Adrenal gland (tissue), 5 donors: Measurements from ENCODE around the gene TDG.

ENCODE experiments used
- CTCF ChIP-seq, 6 experiments: fragments of 450-650 bp in 4 of 6; fragments of 200-600 bp in 2 of 6; sonication (generic) in 1 of 6; IDR thresholded peaks; 1 replicate in 5 of 6; 2 replicates in 1 of 6; pipeline versions ENCODE4 v1.5.1 to v1.8.0; 2016 to 2021; ENCODE audit warnings: antibody characterized with exemption in 6 of 6, mild to moderate bottlenecking in 2 of 6, moderate library complexity in 1 of 6
- POLR2A ChIP-seq, 2 donors: fragments of 450-650 bp; IDR thresholded peaks; one replicate each; pipeline ENCODE4 v1.6.1; 2017; ENCODE audit warnings: antibody characterized with exemption in 2 of 2, mild to moderate bottlenecking in 2 of 2, moderate library complexity in 1 of 2
- donor health status: DM: no; HTN: no; CAD: no.

GRCh38 chr12:103960616-103961227 lies 5.0 kb upstream of the TDG start:
- TF ChIP-seq POLR2A (IDR thresholded peaks at IDR 0.05) (no peak), CTCF (IDR thresholded peaks at IDR 0.05) (no peak)
